GM18511 (cell line): ENCODE results near the gene THNSL1.
"Not testable (repeated sequence)": the region's sequence is repeated elsewhere in the genome, so short reads cannot be mapped to it uniquely, and the experiment has no call there.

ENCODE experiments used
- ATAC-seq: cut with Tn5 transposase; IDR thresholded peaks from one replicate; pipeline ENCODE4 v1.9.1; 2021; ENCODE audit warnings: mild to moderate bottlenecking, moderate library complexity; ENCODE audit not compliant: unreplicated experiment

The THNSL1 gene, protein sequence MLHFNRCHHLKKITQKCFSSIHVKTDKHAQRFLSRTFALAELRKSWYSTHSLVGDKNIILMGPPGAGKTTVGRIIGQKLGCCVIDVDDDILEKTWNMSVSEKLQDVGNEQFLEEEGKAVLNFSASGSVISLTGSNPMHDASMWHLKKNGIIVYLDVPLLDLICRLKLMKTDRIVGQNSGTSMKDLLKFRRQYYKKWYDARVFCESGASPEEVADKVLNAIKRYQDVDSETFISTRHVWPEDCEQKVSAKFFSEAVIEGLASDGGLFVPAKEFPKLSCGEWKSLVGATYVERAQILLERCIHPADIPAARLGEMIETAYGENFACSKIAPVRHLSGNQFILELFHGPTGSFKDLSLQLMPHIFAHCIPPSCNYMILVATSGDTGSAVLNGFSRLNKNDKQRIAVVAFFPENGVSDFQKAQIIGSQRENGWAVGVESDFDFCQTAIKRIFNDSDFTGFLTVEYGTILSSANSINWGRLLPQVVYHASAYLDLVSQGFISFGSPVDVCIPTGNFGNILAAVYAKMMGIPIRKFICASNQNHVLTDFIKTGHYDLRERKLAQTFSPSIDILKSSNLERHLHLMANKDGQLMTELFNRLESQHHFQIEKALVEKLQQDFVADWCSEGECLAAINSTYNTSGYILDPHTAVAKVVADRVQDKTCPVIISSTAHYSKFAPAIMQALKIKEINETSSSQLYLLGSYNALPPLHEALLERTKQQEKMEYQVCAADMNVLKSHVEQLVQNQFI

DNA sequence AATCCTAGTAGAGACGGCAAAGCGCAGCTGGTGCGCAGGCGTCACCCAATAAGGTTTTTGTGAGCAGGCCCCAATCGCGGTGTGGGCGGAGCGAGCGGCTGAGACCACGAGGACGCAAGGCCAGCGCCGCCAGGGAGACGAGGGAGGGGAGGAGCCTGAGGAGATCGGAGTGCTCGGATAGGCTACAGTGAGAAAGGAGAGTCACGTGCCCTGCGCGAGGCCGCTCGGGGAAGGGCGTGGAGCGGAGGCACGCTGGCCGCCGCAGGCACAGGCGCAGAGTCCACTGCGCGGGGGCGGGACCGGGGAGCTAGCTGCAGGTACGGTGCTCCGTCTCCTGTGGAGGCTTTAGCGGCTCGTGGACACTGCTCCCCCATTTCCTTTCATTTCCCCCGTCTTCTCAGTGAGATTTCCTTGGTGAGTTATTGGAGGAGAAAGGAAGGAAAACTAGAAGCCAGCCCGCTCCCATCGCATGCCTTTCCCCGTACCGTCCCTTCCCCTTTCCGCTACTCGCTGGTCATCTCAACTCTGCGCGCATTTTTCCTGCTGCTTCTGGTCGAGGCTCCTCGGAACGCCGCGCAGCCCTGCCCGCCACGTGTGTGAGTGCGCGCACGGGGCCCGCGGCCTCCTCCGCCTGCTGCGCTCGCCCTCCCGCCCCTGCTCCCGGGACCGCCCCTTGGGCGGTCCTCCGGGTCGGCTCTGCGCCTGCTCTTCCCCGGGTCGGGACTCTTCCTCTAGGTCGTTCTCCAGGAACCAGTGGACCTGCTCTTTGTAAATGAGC lies at the start of gene THNSL1:
Gene THNSL1, plus strand, starts transcription at position 237 of the 778 bp plus-strand sequence. CDS start 6,612 bp downstream, outside the sequence.
- peak; percentile 98 for ATAC-seq

DNA sequence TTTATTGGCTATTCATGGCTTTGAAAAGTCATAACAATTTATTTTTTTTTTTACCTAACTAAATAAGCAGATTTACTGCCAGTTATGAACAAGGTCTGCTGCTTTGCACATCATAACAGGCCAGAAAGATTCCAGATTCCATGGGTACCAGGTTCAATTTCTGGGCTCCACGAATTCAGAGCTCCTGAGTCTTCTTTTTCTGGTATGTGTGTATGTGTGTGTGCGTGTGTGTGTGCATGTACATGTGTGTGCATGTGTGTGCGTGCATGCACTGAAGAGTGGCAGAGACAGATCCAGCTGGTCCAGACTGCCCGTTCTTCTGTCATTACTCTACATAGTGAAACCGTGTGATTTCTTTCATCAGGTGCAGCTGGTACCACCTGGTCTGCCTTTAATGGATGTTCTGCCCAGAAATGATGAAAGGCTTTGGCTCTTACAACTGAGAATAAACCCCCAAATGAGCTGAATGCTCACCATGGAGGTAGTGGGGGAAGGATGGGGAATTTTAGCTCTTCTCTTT lies 49.4 kb upstream of the THNSL1 start:
- ATAC-seq: no peak

DNA sequence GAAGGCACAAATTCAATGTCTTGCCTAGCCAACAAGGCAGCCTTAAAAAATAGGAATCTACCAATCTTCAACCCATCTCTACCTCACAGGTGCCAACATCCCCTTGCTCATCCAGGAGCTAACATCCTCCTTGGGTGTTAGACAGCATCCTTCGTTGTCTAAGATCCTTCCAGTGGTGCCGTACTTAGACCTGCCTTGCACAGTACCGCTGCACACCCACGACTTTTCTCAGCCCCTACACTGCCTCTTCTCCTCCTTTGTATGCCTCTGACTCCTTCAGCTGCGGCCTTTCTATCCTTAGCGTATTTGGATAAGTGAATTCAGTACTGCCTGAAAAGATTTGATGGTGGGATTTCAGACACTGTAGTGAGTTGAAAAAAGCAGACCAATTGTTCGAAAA lies 48.1 kb upstream of the THNSL1 start:
- ATAC-seq: no peak

DNA sequence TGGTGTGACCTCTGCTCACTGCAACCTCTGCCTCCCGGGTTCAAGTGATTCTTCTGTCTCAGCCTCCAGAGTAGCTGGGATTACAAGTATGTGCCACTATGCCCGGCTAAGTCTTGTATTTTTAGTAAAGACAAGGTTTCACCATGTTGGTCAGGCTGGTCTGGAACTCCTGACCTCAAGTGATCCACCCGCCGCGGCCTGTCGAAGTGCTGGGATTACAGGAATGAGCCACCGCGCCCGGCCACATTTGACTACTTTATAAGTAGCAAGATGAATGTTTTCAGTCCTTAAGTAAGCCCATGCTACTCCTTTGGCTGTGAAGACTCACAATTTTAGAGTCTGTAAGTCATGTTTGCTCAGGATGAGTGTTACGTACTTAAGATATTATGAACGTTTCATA lies 47.5 kb upstream of the THNSL1 start:
- not testable (repeated sequence) for ATAC-seq

DNA sequence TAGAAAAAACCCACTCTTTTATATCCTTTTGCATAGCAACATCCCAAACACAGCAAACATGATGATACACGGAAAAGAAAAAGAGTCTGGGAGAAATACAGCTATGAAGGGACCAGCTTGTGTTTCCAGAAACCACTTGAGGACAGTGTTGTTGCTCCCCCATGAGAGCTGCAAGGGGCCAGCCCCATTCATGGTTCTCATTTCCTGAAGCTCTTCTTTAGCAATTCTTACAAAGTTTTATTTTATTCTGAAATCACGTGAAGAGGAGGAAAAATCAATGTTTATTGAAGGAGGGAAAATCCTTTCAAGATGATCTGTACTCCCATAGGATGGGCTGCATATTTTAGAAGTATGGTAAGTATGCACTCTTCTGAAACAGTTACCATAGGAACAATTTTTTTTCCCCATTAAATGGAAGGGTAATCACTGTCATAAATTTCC lies 46.6 kb upstream of the THNSL1 start:
- no peak for ATAC-seq

DNA sequence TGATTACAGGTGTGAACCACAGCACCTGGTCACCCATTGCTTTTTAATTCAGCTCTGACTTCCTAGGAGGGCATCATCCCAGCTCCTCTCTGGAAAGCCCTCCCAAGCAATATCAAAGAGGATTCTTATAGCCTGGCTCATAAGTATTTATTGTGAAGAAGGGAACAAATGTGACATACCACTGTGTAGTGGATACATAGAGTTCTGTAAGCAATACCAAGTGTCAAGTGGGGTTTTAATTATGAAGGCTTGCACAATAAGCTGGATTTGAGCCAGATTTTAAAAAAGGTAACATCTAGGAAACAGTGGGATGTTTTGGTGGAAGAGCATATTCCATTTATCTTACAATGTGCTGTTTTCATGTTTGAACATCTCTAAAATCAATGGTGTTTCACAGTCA lies 45.0 kb upstream of the THNSL1 start:
- ATAC-seq: no peak

DNA sequence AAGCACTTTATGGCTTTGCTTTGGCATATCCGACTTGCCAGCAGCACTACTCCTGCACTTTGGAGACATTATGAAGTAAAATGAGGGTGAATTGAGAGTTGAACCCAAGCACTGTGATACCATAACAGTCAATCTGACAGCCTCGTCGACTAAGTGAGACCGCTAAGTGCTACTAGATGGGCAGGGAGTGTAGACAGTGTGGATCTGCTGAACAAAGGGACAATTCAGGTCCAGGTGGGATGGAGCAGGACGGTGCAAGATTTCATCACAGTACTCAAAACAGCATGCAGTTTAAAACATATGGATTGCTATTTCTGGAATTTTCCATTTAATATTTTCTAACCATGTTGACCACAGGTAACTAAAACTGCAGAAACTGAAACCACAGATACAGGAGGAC lies 43.2 kb upstream of the THNSL1 start:
- no peak for ATAC-seq

DNA sequence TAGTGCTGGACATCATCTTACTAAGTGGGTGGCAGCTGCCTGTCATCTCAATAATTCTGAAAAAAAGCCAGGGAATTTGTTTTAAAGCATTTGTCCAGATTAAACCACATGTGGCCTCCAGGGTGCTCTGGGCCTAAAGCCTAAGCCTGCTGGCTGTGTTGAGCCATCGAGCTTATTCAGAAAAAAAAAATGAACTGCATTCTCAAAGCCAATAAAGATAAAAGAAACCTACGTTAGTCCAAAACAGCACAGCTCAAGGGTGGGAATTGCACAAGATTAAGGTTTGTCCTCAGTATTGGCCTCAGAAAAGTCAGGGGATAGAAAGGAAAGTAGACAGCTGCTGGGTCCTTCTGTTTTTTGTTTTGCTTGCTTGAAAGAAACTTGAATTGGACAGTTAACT lies 41.4 kb upstream of the THNSL1 start:
- no peak for ATAC-seq

DNA sequence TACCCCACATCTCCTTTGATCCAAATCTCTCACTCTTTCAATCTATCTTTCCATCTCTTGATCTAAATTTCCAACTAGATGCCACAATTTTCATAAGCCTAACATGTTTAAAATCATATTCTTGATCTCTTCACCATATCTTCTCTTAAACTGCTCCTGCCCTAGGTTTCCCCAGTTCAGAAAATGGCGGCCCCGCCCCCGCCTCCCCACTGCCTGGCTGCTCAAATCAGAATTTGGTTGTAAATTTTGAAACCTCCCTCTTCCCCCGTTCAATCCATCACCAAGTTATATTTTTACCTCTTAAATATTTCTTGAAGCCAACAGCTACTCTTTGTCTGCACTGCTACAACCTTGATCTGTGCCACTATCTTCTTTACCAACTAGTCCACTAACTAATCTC lies 36.7 kb upstream of the THNSL1 start:
- ATAC-seq: no peak

DNA sequence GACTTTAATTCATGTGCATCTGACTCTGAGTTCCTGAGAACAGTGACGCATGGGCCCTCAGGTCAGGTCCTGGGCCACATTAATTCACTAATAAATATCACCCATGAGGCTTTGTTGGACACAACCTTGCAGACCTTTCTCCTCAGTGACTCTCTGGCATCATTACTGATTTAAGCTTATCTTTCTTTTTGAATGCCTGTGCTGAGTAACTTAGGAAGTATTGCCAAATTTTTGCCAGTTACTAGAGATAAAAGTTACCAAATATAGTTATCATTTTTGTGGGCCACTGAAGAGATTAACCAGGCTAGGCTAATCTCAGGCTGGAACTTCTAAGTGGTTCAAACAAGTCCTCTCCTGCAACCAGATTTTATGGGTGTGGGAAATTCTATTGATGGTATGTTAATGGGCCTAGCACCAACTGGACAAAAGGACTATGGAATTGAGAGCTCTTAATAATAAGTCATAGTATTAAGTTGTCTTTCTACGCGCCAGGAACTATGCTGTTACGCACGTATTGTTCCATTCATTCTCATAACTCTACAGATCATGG lies 35.2 kb upstream of the THNSL1 start:
- no peak for ATAC-seq

DNA sequence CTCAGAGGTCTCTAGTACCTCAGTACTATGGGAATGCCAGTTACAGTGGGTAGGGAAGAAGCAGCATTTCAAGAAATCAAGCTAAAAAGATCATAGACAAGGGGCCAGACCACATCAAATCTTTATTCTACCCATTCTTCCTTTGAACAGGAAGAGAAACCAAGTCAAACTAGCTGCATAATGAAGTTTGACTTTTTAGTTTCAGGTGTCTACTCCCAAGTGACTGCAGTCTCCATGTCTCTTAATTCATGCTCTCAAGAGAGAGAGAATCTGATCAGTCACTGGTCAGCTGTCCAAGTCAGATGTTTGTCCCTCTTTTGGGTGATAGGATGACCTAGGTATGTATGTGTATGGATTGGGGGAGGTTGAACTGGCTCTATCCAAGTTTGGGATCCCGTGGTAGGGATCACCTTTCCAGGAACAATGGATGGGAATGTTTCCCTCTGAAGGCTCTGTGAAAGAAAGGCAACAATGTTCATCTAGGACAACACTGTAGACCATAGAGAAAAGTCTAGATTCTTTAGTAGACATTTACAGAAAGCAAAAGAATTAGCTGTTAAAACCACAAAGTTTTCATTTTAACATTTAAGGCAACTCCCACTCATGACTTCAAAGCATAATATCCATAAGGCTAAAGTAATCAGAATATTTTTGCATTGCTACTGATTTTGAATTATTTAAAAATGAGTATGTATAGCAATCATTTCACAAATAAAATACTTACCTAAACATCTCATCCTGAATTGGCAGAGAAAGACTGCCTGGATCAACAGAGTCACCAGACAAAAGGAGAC lies 33.9 kb upstream of the THNSL1 start:
- ATAC-seq: peak; percentile 73

DNA sequence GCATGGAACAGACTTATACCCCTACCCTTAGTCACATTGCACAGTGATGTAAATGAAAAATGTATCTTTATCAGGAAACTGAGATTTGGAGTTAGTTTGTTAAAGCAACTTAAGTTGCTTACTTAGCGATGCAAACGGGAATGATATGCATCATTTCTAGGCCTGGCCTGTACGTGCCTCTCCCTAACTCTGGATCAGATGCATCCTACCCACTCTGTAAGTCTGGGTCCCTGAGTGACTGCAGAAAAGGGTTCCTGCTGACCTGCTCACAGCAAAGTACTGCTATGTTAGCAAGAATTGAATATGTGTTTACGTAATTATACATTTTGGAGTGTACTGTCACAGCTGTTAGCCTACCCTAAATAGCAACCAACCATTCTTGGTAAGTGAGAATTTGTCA lies 33.3 kb upstream of the THNSL1 start:
- ATAC-seq: peak; percentile 7

DNA sequence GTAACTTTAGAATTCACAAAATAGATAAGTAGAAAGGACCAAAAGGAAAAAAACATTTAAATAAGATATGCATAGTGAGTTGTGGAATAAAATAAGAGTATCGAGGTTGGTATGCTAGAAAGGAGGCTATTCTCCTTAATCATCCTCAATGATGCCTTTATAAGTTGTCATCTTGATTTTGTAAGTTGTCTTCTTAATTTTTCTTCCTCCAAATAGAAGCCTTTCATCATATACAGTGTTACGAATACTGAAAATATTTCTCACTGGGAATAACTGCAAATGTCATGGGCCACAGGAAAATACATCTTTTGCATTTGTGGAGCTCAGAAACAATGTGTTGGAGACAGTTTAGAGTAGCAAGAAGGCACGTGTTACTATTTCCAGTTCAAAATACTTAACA lies 32.5 kb upstream of the THNSL1 start:
- no peak for ATAC-seq

DNA sequence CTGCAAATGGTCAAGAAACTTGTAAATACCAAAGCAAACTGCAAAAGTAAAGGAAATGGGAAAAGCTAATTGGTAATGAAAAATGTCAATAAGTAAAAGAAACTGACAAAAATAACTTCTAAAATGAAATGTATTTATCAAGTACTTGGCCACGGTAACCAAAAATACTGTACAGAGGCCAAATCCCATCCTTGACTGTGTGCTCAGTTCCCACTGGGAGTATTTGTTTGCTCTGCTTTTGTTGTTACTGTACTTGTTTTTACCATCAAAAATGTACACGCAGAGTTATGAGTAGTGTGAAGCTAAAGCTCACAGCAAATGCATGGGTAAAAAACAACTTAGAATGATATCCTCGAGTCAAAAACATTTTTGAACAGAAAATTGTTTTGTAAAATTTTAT lies 31.5 kb upstream of the THNSL1 start:
- ATAC-seq: no peak

DNA sequence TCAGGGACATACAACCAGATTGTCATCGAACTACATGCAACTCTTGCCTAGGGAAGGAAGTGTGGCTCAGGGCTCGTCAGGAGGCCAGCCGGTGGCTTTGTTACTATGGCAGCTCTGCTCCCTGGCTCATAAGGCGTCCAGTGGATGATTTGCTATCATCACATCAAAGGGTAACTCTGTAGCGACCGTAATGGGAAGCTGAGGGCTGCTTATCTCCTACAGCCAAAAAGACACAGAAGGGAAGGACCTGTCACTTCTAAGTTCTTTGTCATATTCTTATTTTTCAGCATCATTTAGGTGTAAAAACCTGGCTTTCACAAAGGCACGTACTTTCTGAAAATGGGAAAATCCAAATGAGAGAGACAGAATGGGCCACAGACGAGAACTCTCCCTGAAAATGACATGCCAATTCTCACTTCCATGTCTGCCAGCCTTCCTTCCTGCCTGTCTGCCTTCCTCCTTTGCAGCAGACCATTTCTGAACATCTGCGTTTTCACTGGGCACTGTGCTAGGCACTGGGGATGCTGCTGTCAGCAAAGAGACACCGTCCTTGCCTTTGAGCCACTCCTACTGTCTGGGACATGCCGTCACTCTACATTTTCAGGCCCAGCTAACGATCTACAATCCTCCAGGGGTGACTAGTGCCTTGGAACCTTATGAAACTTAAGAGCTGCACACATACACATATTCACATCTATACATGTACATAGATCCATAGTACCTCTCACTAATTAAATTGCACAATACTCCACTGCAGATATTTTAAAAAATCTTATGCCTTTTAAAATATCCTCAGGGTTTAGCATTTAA lies 27.4 kb upstream of the THNSL1 start:
- ATAC-seq: no peak

DNA sequence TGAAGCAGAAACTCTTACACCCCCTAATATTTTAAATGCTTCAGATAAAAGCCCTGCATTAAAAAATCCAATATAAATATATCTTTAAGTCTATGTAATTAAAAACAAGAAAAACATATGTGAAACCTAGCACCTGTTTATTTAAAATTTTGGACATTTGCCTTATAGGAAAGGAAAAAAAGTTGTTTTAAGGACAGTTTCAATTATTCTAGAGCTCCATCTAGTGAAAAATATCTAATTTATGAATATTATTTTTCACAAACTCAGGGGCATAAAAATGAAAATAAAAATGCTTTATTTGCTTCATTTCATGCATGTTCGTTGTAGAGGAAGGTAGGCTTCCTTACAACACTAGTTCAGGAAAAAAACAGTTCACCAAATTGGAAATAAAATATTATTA lies 26.5 kb upstream of the THNSL1 start:
- no peak for ATAC-seq

DNA sequence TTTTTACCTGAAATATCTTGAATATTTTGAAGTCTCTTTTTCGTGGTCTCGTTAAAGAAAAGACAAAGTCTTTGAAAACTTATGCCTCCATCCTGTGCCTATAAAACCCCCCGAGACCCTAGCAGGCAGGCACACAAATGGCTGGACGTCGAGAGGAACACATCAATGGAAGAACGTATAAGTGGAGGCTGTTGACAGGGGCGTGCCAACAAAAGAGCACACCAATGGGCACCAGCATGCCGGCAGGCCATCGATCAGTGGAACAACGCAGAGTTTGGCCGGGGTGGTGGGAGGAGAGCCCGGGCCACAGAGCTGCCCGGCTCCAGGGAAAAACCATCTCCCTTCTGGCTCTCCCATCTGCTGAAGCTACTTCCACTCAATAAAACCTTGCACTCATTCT lies 25.1 kb upstream of the THNSL1 start:
- ATAC-seq: no peak

DNA sequence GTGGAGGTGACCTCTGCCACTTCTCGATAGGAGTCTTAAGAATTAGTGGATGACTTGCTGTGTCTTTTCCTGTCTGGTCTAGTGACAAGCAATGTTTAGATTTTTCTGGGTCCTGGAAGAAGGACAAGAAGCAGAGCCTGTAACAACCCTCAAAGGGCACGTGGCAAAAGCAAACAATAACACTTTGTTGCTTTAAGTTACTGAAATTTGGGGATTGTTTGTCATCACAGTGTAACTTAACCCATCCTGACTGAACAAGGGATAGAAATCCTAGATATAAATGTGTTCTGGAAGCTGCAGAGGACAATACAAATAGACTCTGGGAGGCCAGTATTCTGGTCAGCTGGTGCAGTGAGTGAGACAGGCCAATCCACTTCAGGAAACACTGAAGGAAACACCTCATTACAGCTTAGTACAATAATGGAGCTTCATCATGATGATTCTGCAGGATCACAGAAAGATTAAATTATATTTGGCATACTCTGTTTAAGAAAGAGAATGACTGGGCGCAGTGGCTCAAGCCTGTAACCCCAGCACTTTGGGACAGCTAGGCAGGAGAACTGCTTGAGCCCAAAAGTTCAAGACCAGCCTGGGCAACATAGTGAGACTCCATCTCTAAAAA lies 23.8 kb upstream of the THNSL1 start:
- ATAC-seq: no peak
